Subcutaneous adipose tissue (tissue), 4 donors: ENCODE measurements around the gene DTL. TPM values are rescaled to one million over a fixed set of nuclear protein-coding genes. Genes with fewer than 3 reads are reported as not detected.

Experiments used
- CTCF ChIP-seq: fragments of 450-650 bp; IDR thresholded peaks from one replicate; pipeline ENCODE4 v1.5.1; 2016; ENCODE audit warnings: low read depth, mild to moderate bottlenecking, control low read depth, antibody characterized with exemption, moderate library complexity
- total RNA-seq, 4 donors: library from RNA; depleted of rRNA; stranded (reverse); fragments of >200 nt; gene quantifications; one replicate each; pipeline ENCODE4 v1.1.0, GENCODE V29; 2016

Gene DTL
- total RNA-seq, 4 donors from 2014 or later, result 0.33 to 1.3 (median 0.67) TPM

- TF ChIP-seq CTCF, result no peak
Observed at GRCh38 chr1:212135166-212135565, 99.6 kb downstream of the DTL start.

- TF ChIP-seq CTCF, result no peak
Observed at GRCh38 chr1:212137854-212138253, 102.3 kb downstream of the DTL start.

- no peak for TF ChIP-seq CTCF
Observed at GRCh38 chr1:212138457-212138856, 102.9 kb downstream of the DTL start.

DNA sequence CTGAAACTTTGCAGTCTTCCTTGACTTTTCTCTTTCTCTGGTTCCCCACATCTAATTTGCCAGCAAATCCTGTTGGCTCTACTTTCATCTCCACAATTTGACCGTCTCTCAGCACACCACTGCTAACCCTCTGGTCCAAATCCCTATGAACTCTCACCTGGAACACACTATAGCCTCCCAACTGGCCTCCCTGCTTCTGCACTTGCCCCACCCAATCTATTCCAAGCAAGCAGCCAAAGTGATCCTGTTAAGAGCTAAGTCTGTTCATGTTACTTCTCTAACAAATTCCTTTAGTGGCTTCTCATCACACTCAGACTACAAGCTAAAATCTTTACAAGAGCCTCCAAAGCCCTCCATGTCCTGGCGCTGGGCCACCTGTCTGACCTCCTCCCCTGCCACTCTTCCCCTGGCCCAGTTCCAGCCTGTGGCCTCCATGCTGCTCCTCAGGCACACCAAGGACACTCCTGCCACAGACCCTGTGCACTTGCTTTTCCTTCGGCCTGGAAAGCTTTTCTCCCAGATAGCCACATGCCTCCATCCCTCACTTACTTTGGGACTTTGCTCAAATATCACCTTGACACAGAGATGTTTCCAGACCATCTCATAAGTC, 104.1 kb downstream of the DTL start:
- TF ChIP-seq CTCF, result no peak

DNA sequence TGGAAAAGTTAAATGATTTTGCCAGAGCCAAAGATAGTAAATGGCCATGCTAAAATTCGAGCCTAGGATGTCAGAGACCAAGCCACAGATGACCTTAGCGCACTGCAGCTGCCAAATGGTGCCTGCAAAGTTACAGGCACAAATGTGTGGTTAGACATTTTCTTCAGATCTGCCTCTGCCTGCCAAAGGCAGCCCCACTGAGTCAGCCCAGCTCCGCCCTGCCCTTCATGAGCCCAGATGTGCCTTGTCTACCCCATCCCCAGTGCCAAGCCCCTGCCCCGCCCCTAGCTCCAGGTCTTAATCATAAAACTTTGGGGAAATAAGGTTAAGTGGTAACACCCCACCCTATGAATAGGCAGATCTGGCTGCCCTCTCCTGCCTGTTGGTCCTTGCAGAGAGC, 105.9 kb downstream of the DTL start:
- TF ChIP-seq CTCF, result no peak

DNA sequence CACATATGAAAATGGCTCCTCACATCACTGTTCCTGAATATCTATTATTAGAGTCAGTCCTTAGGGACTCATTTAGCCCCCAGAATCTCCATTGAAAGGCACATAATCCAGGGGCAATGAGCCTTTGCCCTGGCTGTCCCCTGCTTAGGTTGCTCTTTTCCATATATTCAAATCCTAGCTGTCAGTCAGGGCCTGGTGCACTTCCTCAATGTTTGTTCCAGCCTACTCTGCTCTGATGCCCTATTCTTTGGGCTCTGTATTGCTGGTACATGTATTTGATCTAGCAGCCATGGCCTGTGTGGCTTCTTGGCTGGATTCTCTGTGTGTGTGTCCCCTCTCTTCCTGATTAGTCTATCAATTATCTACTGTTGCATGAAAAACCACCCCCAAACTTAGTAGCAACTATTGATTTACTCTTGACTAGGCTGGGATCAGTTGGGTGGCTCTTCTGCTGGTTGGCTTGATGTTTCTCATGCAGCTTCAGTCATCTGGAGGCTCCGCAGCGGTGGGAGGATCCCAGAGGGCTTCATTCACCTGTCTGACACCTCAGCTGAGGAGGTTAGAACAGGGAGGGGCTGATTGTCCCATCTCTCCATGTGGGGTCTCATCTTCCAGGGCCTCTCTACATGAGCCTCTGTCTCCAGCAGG, 107.5 kb downstream of the DTL start:
- TF ChIP-seq CTCF, result no peak

DNA sequence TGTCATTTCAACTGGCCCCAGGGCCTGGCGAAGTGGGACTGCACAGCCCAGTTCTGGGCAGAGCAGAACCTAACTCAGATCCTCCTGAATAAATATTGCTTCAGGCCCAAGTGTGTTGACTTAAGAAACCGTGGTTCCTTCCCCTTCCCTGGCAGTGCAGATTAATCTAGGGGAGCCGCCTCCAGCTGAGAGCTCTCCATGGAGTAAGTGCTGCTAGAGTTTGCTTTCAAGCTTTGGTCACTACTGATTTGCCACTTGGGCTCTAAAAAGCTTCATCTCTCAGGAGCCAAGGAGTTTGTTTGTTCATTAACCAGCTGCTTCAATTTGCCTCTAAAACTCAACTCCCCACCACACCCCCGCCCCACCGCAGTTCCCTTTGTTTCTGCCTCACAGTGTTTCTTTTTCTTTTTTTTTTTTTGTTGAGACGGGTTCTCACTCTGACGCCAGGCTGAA, 112.1 kb downstream of the DTL start:
- TF ChIP-seq CTCF, result no peak
